Lower lobe of right lung (tissue), 2 donors: Measurements from ENCODE around the gene EDNRA. TPM values are rescaled to one million over a fixed set of nuclear protein-coding genes. Genes with fewer than 3 reads are reported as not detected.

Experiments used
- ATAC-seq, 2 donors: fragments of 200-7000 bp; cut with Tn5 transposase; one replicate each; pipeline ENCODE4 v1.9.1; 2020 to 2022; ENCODE audit warnings: mild to moderate bottlenecking in 2 of 2, moderate library complexity in 2 of 2
- DNase-seq: peaks from one replicate; pipeline ENCODE4 v3.0.0-alpha.2; 2020
- H3K27ac ChIP-seq: fragments of 200-600 bp; one replicate; pipeline ENCODE4 v1.8.0; 2022
- H3K27me3 ChIP-seq: fragments of 200-600 bp; one replicate; pipeline ENCODE4 v1.8.0; 2022; ENCODE audit warnings: low read depth
- H3K36me3 ChIP-seq: fragments of 200-600 bp; one replicate; pipeline ENCODE4 v1.8.0; 2022; ENCODE audit warnings: mild to moderate bottlenecking
- H3K4me1 ChIP-seq: fragments of 200-600 bp; one replicate; pipeline ENCODE4 v1.8.0; 2022
- H3K4me3 ChIP-seq: fragments of 200-600 bp; one replicate; pipeline ENCODE4 v1.8.0; 2022; ENCODE audit warnings: mild to moderate bottlenecking
- H3K9me3 ChIP-seq: fragments of 200-600 bp; one replicate; pipeline ENCODE4 v1.8.0; 2022
- intact Hi-C: fragments of 100-400 bp; cut with DNase I; formaldehyde crosslinking; loops from one replicate; pipeline ENCODE4 v1.11.0; 2022
- total RNA-seq: library from RNA; stranded (reverse); fragmentation: NEBNext Ultra II Directional; extraction: Animal tissue kit (Norgen Biotek cat#: 25700); gene quantifications from one replicate; pipeline ENCODE4 v1.2.1, GENCODE V29; 2021
- TF ChIP-seq, protein P1 (sequence below): fragments of 200-600 bp; IDR thresholded peaks from one replicate; pipeline ENCODE4 v1.8.0; 2022; ENCODE audit warnings: antibody characterized with exemption, mild to moderate bottlenecking
- donor health status: DM: no; HTN: yes; CAD: no; lungs with severe emphysema.

Gene EDNRA
- total RNA-seq, 1 donor from 2014 or later: 25.7 TPM

DNA sequence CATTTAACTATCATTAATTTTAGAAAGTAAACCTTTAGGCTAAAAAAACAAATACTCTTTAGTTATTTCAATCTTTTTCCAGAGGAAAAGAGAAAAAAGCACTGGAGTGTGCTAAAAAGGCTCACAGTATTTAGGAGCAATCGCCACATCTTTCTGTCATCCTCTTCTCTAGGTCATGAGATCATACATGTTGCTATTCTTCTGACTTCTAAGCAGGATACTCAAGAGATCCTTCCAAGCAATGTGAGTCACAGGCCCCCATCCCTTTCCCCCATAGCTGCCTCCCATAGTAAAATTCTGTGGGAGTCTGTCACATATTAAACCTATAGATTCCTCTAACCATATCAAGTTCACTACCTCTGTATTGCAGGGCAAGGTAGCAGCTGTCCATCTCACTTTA, 7.7 kb downstream of the EDNRA start:
- no peak for DNase-seq
- intact Hi-C loops: no loop called here
- H3K9me3 ChIP-seq: no peaks in the 10 kb centered on the region
- no peaks in the 10 kb centered on the region for H3K27me3 ChIP-seq
- no peak overlapping the region for H3K27ac ChIP-seq
- peaks cover 6% of the 10 kb centered on the region for H3K4me1 ChIP-seq
- ATAC-seq: no peak
- TF ChIP-seq, protein P1, sequence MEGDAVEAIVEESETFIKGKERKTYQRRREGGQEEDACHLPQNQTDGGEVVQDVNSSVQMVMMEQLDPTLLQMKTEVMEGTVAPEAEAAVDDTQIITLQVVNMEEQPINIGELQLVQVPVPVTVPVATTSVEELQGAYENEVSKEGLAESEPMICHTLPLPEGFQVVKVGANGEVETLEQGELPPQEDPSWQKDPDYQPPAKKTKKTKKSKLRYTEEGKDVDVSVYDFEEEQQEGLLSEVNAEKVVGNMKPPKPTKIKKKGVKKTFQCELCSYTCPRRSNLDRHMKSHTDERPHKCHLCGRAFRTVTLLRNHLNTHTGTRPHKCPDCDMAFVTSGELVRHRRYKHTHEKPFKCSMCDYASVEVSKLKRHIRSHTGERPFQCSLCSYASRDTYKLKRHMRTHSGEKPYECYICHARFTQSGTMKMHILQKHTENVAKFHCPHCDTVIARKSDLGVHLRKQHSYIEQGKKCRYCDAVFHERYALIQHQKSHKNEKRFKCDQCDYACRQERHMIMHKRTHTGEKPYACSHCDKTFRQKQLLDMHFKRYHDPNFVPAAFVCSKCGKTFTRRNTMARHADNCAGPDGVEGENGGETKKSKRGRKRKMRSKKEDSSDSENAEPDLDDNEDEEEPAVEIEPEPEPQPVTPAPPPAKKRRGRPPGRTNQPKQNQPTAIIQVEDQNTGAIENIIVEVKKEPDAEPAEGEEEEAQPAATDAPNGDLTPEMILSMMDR: no peak
- H3K4me3 ChIP-seq: no peak overlapping the region
- no peaks in the 10 kb centered on the region for H3K36me3 ChIP-seq

DNA sequence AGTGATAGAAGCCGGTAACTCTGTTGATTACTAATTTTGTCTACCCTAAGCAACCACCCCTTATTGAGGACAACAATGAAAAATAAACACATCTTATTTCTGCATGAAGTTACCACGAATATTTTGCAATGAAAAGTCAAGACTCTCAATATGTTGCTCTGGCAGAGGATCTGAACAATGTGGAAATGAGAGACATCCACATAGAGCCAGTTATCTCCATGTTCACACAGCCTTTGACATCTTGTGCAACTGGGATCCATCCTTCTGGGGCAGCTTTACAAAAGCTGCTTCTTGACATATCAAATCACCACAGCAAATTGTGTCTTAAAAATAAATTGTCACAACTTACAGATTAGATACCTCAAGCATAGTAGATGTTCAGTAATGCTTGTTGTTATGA, 10.2 kb downstream of the EDNRA start:
- Histone ChIP-seq H3K4me1 (peaks cover 6% of the 10 kb centered on the region), H3K27ac (peak overlapping the region; percentile 49)
- intact Hi-C loops: no loop called here

DNA sequence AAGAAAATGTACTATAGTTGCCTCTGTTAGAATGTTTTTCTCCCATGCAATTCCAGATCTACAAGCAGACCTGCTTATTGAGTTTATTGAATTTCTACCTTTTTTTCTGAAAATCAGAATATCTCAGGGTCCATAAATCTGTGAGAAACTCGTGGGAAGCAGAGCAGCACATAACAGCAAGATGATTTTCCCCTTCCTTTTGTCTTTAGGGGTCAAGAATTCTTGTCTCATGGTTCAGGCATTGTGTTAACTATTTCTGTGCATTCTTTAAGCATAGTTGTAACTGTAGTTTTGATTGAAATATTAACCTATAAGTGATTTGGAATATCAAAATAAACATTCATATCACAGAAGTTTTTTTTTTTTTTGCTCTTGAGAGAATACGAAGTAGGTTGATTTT, 11.4 kb downstream of the EDNRA start:
- H3K27me3 ChIP-seq: no peaks in the 10 kb centered on the region
- DNase-seq (no peak), ATAC-seq (no peak)
- H3K4me1 ChIP-seq: peaks cover 6% of the 10 kb centered on the region
- peak overlapping the region; percentile 26 for H3K27ac ChIP-seq
- H3K9me3 ChIP-seq: no peaks in the 10 kb centered on the region
- no peaks in the 10 kb centered on the region for H3K36me3 ChIP-seq
- intact Hi-C loops: no loop called here
- TF ChIP-seq, protein P1: no peak
- H3K4me3 ChIP-seq: no peak overlapping the region

More for the DNA sequence above, 10.2 kb downstream of the EDNRA start:
- DNase-seq (no peak), ATAC-seq (peak in 1 of 2 donors; percentile 51)
- Histone ChIP-seq H3K36me3 (no peaks in the 10 kb centered on the region), H3K9me3 (no peaks in the 10 kb centered on the region), H3K27me3 (no peaks in the 10 kb centered on the region), H3K4me3 (no peak overlapping the region)
- TF ChIP-seq, protein P1: no peak

DNA sequence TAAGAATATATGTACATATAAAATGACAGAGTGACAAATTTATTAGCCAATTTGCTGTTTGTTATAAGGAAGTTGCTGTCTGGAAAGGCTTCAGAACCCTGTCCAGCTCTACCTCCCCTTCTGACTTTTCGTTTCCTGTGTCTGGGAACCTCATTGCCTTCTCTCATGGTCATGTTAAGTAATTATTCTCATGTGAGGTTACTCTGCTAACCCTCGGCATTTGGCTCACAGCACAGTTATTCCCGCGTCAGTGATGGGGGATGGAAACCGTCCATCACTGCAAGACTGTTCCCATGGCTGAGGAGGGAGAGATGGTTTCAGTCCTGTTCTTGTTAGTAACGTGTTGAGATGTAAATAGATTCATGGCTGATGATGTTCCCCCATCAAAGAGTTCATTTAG, 11.9 kb downstream of the EDNRA start:
- peak overlapping the region; percentile 26 for H3K27ac ChIP-seq

DNA sequence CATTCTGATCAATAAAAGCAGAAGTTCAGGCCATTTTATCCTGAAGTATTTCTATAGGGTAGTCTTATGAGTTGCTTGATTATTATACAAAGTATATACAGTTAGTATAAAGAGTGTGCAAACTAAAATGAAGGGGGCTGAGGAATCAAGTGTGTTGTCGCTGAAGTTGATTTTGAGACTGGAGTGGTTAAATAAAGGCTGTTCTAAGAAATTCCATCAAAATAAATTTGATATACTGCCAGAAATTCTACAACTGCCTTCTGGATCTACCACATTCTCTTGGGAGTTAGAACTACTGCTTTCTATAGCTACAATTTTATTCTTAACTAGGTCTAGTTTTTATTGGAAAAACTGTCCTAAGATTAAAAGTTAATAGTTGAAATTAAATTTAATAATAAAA, 12.4 kb downstream of the EDNRA start:
- no peaks in the 10 kb centered on the region for H3K27me3 ChIP-seq
- no peak for ATAC-seq
- intact Hi-C loops: no loop called here
- H3K4me1 ChIP-seq: peaks cover 6% of the 10 kb centered on the region
- H3K36me3 ChIP-seq: no peaks in the 10 kb centered on the region
- TF ChIP-seq, protein P1: no peak
- no peak for DNase-seq
- no peaks in the 10 kb centered on the region for H3K9me3 ChIP-seq
- no peak overlapping the region for H3K4me3 ChIP-seq
- no peak overlapping the region for H3K27ac ChIP-seq

More for the DNA sequence above, 11.9 kb downstream of the EDNRA start:
- DNase-seq (no peak), ATAC-seq (peak; percentile 31 to 56)
- Histone ChIP-seq H3K36me3 (no peaks in the 10 kb centered on the region), H3K4me3 (no peak overlapping the region), H3K4me1 (peaks cover 6% of the 10 kb centered on the region), H3K9me3 (no peaks in the 10 kb centered on the region), H3K27me3 (no peaks in the 10 kb centered on the region)
- intact Hi-C loops: no loop called here
- TF ChIP-seq, protein P1: no peak

- DNase-seq (no peak), ATAC-seq (no peak)
- Histone ChIP-seq H3K36me3 (no peaks in the 10 kb centered on the region), H3K4me1 (peaks cover 6% of the 10 kb centered on the region), H3K4me3 (no peak overlapping the region), H3K27ac (no peak overlapping the region), H3K27me3 (no peaks in the 10 kb centered on the region), H3K9me3 (no peaks in the 10 kb centered on the region)
- TF ChIP-seq, protein P1: no peak
- intact Hi-C loops: no loop called here
Measured at GRCh38 chr4:147494301-147494700, 13.4 kb downstream of the EDNRA start.
